HPDE6-E6E7 (cell line): Measurements from ENCODE around the gene JMJD1C.
A peak's percentile ranks its signal among the peaks of the same experiment; 100 is the strongest.
"Not testable (repeated sequence)": the region's sequence is repeated elsewhere in the genome, so short reads cannot be mapped to it uniquely, and the experiment has no call there.

Source experiments
- DNase-seq: peaks from one replicate; pipeline ENCODE4 v3.0.0; 2011; ENCODE audit warnings: missing footprints; ENCODE audit errors: extremely low spot score

The JMJD1C gene

DNA sequence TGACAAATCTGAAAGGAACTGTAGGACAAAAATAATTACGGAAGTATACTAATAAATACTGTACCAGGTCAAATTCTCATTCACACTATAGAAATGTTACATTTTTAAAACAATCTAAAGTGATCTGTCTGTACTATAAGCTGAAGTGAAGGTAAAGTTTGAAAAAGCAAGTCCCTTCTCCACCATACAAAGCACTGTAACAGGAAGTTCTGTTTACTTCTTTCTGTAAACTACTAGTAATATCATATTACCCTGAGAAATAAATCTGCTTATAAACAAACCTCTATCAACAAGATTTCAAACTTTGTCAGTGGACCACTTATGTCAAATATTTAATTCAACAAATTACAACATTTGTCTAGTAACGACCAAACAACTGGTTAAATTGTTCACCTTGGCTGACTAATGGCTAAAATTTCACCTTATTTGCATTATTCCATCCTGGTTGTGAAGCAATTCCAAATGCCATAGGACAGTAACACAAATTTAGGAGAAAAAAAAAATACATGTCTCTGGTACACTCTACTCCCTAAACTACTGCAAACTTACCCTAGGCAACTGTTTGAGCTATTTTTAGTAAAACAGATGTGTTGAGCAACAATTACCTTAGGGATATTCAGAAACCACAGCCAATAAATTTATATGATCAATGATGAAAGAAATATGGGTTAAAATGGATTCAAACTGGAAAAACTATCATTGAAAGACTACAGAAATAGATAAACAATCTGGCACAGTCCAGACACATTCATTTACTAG, 206.7 kb downstream of the JMJD1C start:
- DNase-seq = no peak

DNA sequence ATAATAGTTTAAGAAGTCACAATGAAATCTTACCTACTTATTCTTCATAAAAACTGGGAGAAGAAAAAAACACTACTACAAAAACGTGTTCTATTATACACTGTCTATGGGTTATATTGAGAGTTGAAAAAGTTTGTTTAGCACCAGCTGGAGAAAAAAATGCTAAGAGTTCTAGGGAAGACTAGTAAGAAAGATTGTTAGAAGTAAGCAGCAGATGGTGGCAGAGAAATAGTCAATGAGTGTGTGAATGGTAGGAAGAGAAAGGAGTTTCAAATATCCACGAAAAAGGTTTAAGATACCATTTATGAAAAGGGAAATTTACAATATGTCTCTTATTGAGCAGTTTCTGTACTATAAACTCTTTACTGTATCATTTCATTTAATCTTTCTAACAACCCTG, 208.0 kb downstream of the JMJD1C start:
- no peak for DNase-seq

DNA sequence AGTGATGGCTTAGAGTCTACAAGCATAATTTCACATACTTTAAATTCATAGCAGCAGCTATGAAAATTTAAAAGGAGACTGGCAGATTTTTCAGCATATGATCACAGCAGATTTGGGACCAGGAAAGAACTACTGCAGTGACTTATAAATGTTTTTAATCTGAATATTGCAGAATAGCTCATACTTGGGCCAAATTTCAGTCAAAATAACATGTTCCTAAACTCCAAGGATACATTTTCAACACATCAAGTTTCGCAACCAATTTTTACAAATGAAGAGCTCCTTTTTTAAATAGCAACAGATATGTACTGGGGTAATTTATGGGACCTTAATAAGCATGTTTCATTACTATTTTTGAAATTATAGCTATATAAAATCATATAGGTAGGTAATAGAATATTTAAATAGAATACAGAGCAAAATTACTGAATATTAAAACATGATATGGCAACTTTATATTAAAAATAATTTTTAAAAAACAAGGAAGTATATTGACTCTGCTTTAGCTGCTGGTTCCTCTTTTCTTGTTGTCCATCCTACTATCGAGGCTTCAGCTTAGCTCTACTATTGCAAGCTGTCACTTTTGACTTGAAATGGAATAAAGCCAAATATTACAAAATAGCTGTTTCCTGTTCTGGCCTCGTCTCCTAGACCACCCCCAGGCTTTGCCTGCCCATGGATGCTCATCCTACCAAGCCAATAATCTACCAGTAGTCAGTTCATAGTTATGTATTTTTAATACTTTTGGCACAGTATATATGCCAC, 209.6 kb downstream of the JMJD1C start:
- DNase-seq = no peak

DNA sequence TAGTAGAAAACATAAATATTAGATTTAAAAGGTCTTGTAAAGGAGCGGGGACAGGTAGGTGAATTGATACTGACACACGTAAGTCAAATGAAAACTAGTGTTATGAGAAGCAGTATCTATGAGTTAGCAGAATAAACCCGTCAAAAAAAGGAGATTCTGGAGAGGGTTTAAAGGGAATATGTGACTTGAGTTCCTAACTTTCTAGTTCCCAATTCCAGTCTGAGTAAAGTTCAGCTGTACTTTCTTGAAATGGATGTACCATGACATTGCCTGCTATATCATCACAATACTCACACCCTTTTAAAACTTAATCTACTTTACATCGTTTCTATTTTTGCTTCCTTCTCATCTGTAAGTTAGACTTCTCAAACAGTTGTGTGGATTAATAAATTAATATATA, 210.5 kb downstream of the JMJD1C start:
- no peak for DNase-seq

DNA sequence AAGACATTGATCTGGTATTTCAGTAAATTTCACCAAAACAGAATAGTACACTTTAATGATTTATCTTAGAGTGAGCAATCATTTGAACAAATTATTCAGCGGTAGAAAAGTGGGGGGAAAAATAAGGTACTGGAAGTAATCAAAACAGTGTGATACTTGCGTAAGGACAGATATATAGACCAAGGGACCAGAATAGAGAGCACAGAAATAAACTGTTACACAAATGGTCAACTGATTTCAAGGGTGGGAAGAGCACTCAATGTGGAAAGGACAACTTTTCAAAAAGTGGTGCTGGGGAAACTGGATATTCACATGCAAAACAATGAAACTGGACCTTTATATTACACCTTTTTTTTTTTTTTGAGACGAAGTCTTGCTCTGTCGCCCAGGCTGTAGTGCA, 212.7 kb downstream of the JMJD1C start:
- DNase-seq = no peak

DNA sequence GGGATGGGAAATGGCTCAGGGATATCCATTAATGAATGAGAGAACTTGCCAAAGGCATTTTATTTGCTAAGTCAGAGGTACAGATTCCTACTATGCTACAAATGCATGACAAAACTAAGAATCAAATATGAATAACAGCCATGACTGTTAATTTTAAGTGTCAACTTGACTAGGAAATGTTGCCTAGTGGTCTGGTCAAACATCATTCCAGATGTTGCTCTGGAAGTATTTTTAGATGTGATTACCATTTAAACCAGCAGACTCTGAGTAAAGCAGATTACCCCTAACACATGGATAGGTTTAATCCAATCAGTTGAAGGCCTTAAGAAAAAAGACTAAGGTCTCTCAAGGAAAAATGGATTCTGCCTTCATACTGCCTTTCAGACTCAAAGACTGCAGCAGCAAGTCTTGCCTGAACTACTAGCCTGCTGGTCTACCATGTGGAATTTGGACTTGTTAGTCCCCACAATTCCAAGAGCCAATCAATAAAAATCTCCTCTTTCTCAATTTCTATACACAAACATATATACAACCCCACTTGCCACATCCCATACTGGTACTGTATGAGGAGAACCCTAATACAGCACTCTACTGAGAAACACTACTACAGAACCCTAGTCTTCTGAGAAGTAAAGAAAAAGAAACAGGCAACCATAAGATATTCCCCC, 213.5 kb downstream of the JMJD1C start:
- no peak for DNase-seq

DNA sequence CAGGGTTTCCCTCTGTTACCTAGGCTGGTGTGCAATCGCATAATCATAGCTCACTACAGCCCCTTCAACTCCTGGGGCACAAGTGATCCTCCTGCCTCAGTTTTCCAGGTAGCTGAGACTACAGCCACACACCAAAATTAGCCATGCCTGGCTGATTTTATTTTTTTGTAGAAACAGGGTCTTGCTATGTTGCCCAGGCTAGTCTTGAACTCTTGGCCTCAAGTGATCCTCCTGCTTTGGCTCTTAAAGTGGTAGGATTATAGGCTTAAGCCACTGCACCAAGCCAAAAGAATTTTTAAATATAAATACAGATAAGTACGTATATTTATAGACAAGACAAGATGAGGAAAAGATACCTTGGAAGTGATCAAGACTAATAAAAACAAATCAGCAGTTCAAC, 215.7 kb downstream of the JMJD1C start:
- no peak for DNase-seq

DNA sequence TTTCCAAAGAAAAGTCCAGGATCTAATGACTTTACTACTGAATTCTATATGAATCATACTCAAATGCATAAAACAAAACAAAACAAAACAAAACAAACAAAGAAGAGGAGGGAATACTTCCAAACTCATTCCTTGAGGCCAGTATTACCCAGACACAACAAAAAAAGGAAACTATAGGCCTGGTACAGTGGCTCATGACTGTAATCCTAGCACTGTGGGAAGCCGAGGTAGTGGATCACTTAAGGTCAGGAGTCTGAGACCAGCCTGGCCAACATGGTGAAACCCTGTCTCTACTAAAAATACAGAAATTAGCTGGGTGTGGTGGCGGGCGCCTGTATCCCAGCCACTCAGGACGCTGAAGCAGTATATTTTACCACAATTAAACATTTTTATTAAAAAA, 218.0 kb downstream of the JMJD1C start:
- DNase-seq = no peak

DNA sequence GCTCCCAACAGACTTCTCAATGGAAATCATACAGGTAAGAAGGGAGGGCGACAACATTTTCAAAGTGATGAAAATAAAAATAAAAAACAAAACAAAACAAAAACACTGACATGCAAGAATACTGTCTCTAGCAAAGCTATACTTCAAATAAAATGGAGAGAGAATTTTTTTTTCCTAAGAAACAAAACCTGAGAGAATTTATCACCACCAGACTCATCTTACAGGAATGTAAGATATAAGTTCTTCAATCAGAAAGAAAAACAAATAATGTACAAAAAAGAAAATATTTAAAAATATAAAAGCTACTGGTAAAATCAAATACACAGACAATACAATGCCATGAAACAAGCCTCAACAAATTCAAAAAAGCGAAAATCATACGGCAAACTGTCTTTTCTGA, 219.4 kb downstream of the JMJD1C start:
- DNase-seq = no peak

DNA sequence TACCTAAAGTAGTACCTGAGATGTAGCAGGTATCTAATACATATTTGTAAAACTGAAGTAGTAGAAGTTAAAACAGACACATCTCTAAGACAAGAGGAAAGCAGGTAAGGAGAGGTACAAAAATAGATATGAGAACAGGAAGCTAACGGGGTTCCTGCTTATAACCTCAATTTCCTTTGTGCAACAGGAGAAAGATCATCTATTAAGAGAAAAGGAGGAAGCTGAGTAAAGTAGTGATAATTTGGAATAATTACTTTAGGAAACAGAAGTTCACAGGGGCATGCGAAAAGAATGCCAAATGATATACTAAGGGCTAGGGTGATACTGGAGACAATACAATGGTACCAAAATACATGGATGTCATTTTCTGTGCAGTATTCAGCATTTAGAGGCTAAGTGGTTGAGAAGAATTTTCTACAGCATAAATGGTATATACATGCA, 223.9 kb downstream of the JMJD1C start:
- no peak for DNase-seq

DNA sequence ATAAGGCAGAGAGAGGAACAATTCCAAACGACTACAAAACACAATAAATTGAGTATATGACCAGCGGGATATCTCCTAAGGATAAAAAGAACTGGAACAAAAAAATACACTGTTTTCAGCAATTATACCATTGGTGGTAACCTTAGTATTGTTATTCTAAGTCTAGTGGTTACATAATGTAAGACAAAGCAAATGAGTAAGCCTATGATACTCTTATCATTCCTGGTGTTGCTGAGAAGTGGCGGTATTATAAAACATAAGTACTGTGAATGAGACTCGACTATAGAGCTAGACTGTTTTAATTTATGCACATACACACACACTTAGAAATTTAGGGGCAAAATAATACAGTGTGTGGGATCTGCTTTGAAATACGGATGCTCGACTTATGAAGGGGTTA, 225.0 kb downstream of the JMJD1C start:
- no peak for DNase-seq

DNA sequence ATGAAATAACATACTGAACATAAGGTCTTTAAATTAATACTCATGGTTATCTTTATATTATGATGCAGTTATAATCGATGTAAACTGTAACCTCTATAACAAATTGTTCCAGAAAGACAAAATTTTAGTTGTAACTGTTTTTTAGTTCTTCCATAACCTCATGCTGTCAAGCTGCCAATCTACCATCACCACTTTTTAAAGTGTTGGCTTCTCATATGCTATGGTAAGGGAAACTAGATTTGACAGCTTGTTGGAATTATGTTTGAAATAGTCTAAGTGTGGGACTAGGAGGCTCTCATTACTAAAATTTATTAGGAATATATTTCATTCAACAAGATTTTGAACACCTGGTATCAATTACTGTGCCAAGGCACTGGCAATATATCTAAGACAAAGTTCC, 227.3 kb downstream of the JMJD1C start:
- DNase-seq = no peak

DNA sequence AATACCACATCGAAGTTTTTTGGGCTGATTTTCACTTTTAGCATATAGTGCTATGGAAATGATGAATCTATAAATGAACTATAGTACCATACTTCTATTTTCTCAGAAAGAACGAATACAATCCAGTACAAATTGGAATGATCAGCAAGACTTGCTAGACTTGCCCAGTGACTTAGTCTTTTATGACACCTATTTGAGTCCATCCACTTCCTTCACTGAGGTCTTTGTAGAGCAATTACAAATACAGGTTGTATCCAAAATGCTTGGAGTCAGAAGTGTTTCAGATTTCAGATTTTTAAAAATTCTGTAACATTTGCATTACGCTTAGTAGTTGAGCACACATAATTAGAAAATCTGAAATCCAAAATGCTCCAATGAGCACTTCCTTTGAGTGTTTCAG, 228.4 kb downstream of the JMJD1C start:
- DNase-seq = no peak

DNA sequence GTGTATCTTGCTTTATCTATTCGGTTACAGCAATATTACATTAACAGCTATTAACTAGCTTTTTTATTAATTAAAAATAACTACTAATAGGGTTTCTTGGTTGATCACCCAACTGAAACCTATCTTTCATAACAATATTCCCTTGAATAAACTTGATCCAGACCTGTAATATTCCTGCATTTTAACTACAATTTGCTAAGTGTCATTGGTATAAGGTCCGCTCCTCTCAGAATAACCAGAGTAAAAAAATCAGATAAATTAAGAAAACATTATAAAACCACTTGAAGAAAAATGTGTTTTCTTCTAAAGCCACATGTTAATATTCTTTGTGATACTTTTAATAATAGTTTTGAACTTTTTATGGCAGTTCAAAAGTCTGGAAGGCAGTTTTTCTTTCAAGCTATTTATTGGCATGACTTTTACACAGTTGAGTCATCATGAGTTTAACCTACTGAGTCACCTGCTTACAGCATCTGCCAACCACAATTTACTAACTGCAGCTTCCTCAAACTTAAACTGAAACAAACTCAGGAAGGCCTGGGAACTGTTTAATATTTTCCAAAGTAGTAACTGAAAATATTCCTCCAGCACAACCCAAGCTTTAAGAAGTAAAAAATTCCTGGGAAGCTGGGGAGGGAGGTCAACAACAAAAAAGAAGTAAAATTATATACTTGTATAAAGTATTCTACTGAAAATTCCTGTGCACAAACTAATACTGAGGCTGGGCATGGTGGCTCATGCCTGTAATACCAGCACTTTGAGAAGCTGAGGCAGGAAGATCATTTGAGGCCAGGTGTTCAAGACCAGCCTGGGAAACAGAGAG, 229.5 kb downstream of the JMJD1C start:
- peak; percentile 53 for DNase-seq

DNA sequence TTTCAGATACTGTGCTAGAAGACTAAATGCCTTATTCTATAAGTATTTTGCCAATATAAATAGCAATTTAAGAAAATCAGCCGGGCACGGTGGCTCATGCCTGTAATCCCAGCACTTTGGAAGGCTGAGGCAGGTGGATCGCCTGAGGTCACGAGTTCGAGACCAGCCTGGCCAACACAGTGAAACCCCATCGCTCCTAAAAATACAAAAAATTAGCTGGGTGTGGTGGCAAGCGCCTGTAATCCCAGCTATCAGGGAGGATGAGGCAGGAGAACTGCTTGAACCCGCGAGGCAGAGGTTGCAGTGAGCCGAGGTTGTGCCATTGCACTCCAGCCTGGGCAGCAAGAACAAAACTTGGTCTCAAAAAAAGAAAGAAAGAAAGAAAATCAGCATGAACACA, 230.6 kb downstream of the JMJD1C start:
- DNase-seq = not testable (repeated sequence)

DNA sequence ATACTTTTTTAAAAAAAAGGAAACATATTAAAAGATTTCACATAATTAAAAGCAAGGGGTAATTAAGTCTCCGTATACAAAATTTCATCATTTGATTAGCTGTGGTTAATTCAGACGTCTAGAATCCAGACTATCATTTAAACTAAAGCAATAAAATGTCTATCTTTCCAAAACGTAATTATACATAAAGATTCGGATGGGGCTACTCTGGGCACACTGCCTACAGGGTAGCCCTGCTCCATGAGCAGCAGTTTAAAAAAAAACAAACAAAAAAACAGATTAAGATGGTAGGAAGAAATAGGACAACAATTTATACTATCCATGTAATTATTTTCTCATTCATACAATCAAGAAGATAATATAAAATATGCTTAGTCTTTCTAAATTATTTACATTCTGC, 236.6 kb downstream of the JMJD1C start:
- no peak for DNase-seq

DNA sequence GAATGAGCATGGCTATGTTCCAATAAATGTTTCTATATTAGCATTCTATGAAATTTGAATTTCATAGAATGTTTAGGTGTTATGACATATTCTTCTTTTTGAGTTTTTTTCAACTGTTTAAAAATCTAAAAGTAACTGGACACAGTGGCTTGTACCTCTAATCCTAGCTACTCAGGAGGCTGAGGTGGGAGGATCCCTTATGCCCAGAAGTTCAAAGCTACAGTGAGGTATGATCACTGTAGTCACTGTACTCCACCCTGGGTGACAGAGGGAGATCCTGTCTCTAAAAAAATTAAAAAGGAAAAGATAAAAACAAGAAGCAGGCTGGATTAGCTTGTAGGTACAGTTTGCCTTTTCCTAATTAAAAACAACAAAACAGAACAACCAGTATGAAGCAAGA, 237.5 kb downstream of the JMJD1C start:
- DNase-seq = no peak

DNA sequence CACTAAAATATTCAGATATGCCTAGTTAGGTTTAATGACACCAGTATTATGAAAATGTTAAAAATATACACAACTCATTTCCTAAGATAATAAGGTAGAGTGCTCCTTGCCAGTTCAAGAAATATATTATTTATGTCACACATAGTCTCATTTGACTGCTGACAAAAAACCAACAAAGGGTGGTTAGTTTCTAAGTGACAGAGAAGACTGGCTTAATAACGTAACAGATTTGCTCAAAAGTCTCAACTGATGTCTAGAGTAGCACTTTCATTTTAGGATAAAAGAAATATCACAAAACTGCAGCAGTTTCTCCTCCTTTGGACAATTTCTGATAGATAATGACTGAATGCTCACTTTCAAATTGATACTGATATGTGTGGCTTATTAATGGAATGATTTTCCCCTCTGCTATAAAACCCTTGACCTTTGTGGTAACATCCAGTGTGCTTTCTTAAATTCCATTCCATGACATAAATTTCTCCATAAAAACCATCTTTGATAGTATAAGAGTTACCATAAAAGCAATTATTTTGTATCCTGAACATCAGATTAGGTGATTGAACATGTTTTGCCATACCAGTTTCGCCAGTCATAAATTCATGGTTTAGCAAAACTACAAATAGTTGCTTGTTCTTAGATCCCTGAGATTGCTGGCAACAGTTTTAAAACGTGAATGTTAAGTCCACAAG, 238.4 kb downstream of the JMJD1C start:
- DNase-seq = no peak

DNA sequence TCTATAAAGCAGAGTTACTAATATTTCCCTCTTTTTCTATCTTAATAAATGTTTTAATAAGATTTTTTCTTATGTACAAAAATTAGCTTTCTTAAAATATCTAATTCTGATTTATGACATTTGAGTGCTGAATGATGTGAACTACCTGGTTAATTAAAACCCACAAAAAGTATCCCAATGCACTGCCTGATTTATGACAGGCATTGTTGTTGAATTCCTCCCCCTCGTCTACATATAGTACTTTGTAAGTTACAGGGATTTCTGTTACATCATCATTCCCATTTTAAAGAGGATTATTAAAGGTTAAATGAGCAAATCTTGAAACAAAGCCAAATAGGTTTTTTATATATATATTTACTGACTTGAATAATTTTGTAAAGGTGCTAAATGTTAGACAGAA, 241.5 kb downstream of the JMJD1C start:
- DNase-seq = no peak

DNA sequence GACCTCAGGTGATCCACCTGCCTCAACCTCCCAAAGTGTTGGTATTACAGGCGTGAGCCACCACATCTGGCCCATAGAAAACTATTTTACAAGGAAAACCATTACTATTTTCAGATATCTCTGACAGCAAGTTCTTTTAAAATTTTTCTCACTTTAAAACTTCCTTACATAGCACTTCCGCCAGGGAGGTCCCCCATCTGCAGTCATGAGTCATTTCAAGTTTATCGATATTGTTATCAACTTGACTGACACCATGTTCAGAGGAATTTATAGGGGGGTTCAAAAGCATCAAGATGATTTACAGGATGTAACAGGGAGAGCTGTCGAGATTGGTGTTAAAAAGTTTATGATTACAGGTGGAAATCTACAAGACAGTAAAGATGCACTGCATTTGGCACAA, 243.8 kb downstream of the JMJD1C start:
- no peak for DNase-seq

DNA sequence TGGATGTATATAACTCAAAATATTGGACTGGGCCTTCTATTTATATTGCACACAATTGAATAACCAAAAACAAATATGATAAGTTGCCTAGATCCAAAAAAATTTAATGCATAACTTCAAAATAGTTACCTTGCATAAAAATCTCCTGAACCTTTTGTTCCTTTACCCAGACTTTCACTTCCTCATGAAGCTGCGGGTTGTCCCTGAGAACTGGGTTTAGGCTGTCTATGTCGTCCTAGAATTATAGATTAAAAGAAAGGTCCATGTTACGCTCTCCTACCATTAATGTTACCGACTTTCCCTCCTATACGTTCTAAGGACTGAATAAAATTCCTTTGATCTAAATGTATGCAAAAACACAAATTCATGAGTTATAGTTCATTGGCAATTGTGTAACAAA, 246.0 kb downstream of the JMJD1C start:
- DNase-seq = no peak
